ENCODE data around the gene CHD5. TPM values are rescaled to one million over a fixed set of nuclear protein-coding genes. Genes with fewer than 3 reads are reported as not detected.

Gene CHD5
- total RNA-seq, 6 experiments from 2014 or later = not detected

DNA sequence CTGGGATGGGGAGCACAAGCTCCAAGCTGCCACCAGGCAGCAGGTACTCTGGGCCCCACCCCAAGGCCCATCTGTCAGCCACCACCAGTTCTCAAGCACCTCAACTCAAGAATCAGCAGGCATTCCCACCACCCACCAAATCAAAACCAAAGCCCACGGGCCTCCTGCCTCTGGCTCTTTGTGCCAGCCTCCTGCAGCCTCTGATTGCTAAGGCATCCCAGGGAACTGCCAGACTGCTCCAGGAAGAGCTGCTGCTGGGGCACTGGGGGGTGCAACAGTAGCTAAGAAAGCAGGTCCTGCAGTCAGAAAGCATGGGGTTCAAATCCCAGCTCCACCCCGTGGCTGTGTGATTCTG is 34.7 kb downstream of the CHD5 start:
- ATAC-seq (no peak), DNase-seq (no peak)
- intact Hi-C loops (cut with DNase I) = no loop called here
- no peak overlapping the region for H3K4me3 ChIP-seq
- TF ChIP-seq POLR2A (IDR thresholded peaks at IDR 0.05) = no peak
- TF ChIP-seq, protein P1, sequence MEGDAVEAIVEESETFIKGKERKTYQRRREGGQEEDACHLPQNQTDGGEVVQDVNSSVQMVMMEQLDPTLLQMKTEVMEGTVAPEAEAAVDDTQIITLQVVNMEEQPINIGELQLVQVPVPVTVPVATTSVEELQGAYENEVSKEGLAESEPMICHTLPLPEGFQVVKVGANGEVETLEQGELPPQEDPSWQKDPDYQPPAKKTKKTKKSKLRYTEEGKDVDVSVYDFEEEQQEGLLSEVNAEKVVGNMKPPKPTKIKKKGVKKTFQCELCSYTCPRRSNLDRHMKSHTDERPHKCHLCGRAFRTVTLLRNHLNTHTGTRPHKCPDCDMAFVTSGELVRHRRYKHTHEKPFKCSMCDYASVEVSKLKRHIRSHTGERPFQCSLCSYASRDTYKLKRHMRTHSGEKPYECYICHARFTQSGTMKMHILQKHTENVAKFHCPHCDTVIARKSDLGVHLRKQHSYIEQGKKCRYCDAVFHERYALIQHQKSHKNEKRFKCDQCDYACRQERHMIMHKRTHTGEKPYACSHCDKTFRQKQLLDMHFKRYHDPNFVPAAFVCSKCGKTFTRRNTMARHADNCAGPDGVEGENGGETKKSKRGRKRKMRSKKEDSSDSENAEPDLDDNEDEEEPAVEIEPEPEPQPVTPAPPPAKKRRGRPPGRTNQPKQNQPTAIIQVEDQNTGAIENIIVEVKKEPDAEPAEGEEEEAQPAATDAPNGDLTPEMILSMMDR (IDR thresholded peaks at IDR 0.05) = no peak
- no peaks in the 10 kb centered on the region for H3K9me3 ChIP-seq
- H3K27me3 ChIP-seq = no peaks in the 10 kb centered on the region
- H3K36me3 ChIP-seq = no peaks in the 10 kb centered on the region
- H3K27ac ChIP-seq = no peak overlapping the region
- WGBS (ENCODE audit: insufficient coverage, low coverage, low lambda C conversion rate, missing lambda C conversion rate) = no CpG with 5 or more reads among the region's 2 CpGs
- H3K4me1 ChIP-seq = no peaks in the 10 kb centered on the region

DNA sequence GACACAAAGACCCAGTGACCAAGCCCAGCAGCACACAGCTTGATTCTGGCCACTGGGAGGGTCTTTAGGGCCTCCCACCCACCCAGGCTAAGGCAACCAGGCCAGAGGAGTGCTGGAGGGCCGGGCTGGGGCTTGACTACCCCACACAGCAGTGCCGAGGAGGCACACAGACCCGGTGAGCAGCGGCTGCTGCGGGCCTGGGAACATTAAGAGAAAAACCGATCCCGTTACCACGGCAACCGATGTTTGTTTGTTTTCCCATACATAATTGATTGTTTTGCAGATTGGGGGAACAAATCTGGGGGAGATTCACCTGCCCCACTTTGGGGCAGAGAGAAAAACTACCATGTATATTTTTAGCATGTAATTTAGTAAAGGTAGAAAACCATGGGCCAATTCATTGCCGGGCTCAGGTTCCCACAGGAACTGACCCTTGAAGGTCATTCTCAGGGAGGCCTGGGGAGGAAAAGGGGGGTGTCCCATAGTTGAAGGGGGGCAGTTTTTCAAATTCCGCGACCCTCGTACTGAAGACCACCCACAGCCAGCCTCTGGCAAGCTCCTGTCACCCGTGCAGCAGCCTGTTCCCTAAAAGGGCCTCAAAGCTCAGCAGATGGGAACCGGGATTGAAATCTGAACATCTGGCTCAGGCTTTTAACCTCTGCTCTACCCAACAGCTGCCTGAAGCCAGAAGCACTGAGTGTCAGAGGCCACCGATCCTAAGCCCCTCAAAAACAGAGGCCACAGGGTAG is 35.3 kb downstream of the CHD5 start:
- H3K4me3 ChIP-seq = no peak overlapping the region

DNA sequence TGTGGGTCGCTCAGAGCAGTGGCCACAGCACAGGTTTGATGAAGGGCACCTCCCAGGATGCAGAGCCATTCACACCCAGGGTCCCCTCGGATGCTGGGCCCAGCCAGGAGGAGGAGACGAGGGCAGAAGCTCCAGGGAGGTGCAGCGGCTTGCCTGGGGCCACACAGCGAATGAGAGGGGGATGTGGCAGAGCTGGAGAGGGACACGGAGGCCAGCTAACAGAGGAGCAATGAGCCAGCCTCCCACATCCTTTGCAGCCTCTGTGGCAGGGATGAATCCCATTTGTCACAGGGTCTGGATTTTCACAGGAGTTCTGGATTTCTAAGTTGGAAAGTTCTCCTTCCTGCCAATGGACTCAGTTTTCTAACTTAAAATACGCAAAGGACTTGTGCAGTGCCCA is 35.9 kb downstream of the CHD5 start:
- Histone ChIP-seq H3K9me3 (no peaks in the 10 kb centered on the region), H3K4me1 (no peaks in the 10 kb centered on the region), H3K27me3 (no peaks in the 10 kb centered on the region), H3K27ac (no peak overlapping the region), H3K4me3 (no peak overlapping the region), H3K36me3 (no peaks in the 10 kb centered on the region)
- intact Hi-C loops (cut with DNase I) = no loop called here
- ATAC-seq (no peak), DNase-seq (no peak)
- TF ChIP-seq, protein P1 (IDR thresholded peaks at IDR 0.05) = no peak
- TF ChIP-seq POLR2A (IDR thresholded peaks at IDR 0.05) = no peak
- WGBS (ENCODE audit: insufficient coverage, low coverage, low lambda C conversion rate, missing lambda C conversion rate) = 69% methylated on average over 2 of the region's 7 CpGs

More for the DNA sequence above, 35.3 kb downstream of the CHD5 start:
- DNase-seq (no peak), ATAC-seq (no peak)
- H3K36me3 ChIP-seq = no peaks in the 10 kb centered on the region
- no peak for TF ChIP-seq POLR2A (IDR thresholded peaks at IDR 0.05)
- TF ChIP-seq, protein P1 (IDR thresholded peaks at IDR 0.05) = no peak
- no peaks in the 10 kb centered on the region for H3K27me3 ChIP-seq
- no peak overlapping the region for H3K27ac ChIP-seq
- intact Hi-C loops (cut with DNase I) = no loop called here
- WGBS (ENCODE audit: insufficient coverage, low coverage, low lambda C conversion rate, missing lambda C conversion rate) = 64% methylated on average over 2 of the region's 16 CpGs
- H3K9me3 ChIP-seq = no peaks in the 10 kb centered on the region
- no peaks in the 10 kb centered on the region for H3K4me1 ChIP-seq

DNA sequence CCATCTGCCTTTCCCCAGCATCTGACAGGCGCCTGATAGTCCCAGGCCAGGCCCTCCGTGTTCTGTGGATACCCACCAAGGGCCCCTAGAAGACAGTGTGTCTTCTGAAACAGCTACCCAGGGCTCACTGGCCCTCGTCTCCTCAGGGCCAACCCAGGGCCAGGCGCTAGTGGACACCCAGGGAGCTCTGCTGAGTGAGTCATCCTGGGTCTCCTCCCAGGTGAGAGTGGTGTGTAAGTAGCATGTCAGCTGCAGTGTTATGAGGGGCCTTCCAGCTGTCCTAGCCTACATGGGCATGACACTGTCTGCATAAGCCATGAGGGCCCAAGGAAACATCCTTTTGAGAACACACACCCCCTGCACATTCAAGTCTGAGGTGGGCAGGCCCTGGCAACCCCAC is 36.7 kb downstream of the CHD5 start:
- 86% methylated on average over 2 of the region's 4 CpGs for WGBS (ENCODE audit: insufficient coverage, low coverage, low lambda C conversion rate, missing lambda C conversion rate)
- H3K4me3 ChIP-seq = no peak overlapping the region
- no peak for TF ChIP-seq POLR2A (IDR thresholded peaks at IDR 0.05)
- TF ChIP-seq, protein P1 (IDR thresholded peaks at IDR 0.05) = no peak
- H3K27me3 ChIP-seq = no peaks in the 10 kb centered on the region
- no peak overlapping the region for H3K27ac ChIP-seq
- no peaks in the 10 kb centered on the region for H3K4me1 ChIP-seq
- DNase-seq = no peak
- H3K36me3 ChIP-seq = no peaks in the 10 kb centered on the region
- ATAC-seq = no peak
- H3K9me3 ChIP-seq = no peaks in the 10 kb centered on the region
- intact Hi-C loops (cut with DNase I) = no loop called here
